K562 (cell line): ENCODE measurements around the gene ZNF48. TPM values are rescaled to one million over a fixed set of nuclear protein-coding genes. Genes with fewer than 3 reads are reported as not detected.

Source experiments
- ATAC-seq: fragments of 200-7000 bp; cut with Tn5 transposase; 3 replicates; pipeline ENCODE4 v1.9.1; 2020; ENCODE audit warnings: moderate library complexity
- BruUV-seq: library from RNA; stranded (reverse); fragments of 400-500 nt; replicated peaks from 2 replicates; lab custom pipeline; 2021; lab: Mats Ljungman, UMichigan
- CTCF ChIA-PET: fragments of 300-600 bp; formaldehyde crosslinking; extraction: SDS; loops from one replicate; lab custom pipeline; 2021; ENCODE audit warnings: low intra/inter-chr PET ratio; lab: Yijun Ruan, JAX
- POLR2A ChIA-PET: fragments of 300-600, 350-650 bp; sonication (Branson Sonifier 250); formaldehyde crosslinking; extraction: SDS; loops from one replicate; lab custom pipeline; 2021; ENCODE audit warnings: antibody characterized with exemption, inconsistent platforms; lab: Yijun Ruan, JAX
- DNase-seq, 4 experiments: peaks; one replicate each; pipeline versions ENCODE4 v3.0.0 to v3.0.0-alpha.2; 2011 to 2018; ENCODE audit warnings: low spot score in 3 of 4, mixed read lengths in 3 of 4; ENCODE audit errors: extremely low read depth in 1 of 4
- FAIRE-seq: peaks from 2 replicates; lab custom pipeline; 2011; peaks lifted over from hg19 to GRCh38; lab: Jason Lieb, UNC
- H2AFZ ChIP-seq: 2 replicates; pipeline ENCODE4 v1.6.0; 2011; ENCODE audit warnings: low read depth, low read length, control low read depth, inconsistent platforms
- H3K27ac ChIP-seq: fragments of 200-600 bp; 3 replicates; pipeline ENCODE4 v1.8.0; 2011; ENCODE audit warnings: low read depth, mild to moderate bottlenecking, control low read depth, inconsistent platforms, low read length, moderate library complexity, mixed read lengths; ENCODE audit errors: extremely low read depth
- H3K27me3 ChIP-seq, 2 experiments: fragments of 300-600 bp in 1 of 2; 2 replicates in 1 of 2; 3 replicates in 1 of 2; pipeline versions ENCODE4 v1.6.0 to v1.8.0; 2011; ENCODE audit warnings: inconsistent platforms in 2 of 2, low read length in 2 of 2, mild to moderate bottlenecking in 1 of 2, mixed read lengths in 1 of 2, moderate library complexity in 1 of 2; ENCODE audit not compliant: control insufficient read depth in 2 of 2, insufficient read depth in 2 of 2
- H3K36me3 ChIP-seq: fragments of 300-600 bp; 3 replicates; pipeline ENCODE4 v1.8.0; 2011; ENCODE audit warnings: mild to moderate bottlenecking, low read length, inconsistent platforms; ENCODE audit not compliant: control insufficient read depth, insufficient read depth
- H3K4me1 ChIP-seq, 2 experiments: fragments of 200-600 bp in 1 of 2; replicated peaks in 1 of 2; 2 replicates in 1 of 2; 3 replicates in 1 of 2; pipeline versions ENCODE4 v1.5.1 to v1.8.0; 2011; ENCODE audit warnings: inconsistent platforms in 2 of 2, low read length in 2 of 2, mild to moderate bottlenecking in 1 of 2, mixed read lengths in 1 of 2, moderate library complexity in 1 of 2; ENCODE audit not compliant: control insufficient read depth in 2 of 2, insufficient read depth in 2 of 2
- H3K4me2 ChIP-seq: 2 replicates; pipeline ENCODE4 v1.6.1; 2011; ENCODE audit warnings: low read length, control low read depth, inconsistent platforms, mixed read lengths; ENCODE audit not compliant: insufficient read depth
- H3K4me3 ChIP-seq: fragments of 200-600 bp; sonication (generic), shearing (Covaris generic); 2 replicates; pipeline ENCODE4 v1.5.1; 2016; ENCODE audit warnings: control low read depth, inconsistent platforms
- H3K79me2 ChIP-seq: fragments of 200-600 bp; 3 replicates; pipeline ENCODE4 v1.8.0; 2011; ENCODE audit warnings: low read length, inconsistent platforms; ENCODE audit not compliant: control insufficient read depth, insufficient read depth
- H3K9ac ChIP-seq, 2 experiments: 2 replicates each; pipeline versions ENCODE4 v1.6.0 to v1.6.1; 2011; ENCODE audit warnings: low read depth in 2 of 2, low read length in 2 of 2, control low read depth in 1 of 2, inconsistent platforms in 1 of 2, mild to moderate bottlenecking in 1 of 2, mixed read lengths in 1 of 2; ENCODE audit not compliant: insufficient read depth in 1 of 2
- H3K9me1 ChIP-seq: one replicate; pipeline ENCODE4 v1.6.0; 2011; ENCODE audit warnings: inconsistent platforms, mild to moderate bottlenecking, low read length, moderate library complexity; ENCODE audit not compliant: control insufficient read depth, insufficient read depth
- H3K9me3 ChIP-seq: replicated peaks from 2 replicates; pipeline ENCODE4 v1.5.1; 2011; ENCODE audit warnings: low read depth, low read length, inconsistent platforms; ENCODE audit not compliant: control insufficient read depth, insufficient read depth
- H4K20me1 ChIP-seq: replicated peaks from 2 replicates; pipeline ENCODE4 v1.6.1; 2011; ENCODE audit warnings: low read length, inconsistent platforms, mixed read lengths; ENCODE audit not compliant: control insufficient read depth, insufficient read depth
- CEBPG ChIP-seq, 3 experiments: fragments of 200-800 bp in 1 of 3; sonication (Bioruptor generic) in 1 of 3; sonication (generic) in 1 of 3; formaldehyde crosslinking in 1 of 3; IDR thresholded peaks in 2 of 3; conservative IDR thresholded peaks in 1 of 3; 2 replicates each; pipeline versions ENCODE4 v1.6.1 to v1.8.0; 2016 to 2022; ENCODE audit warnings: missing compliant biosample characterization in 2 of 3, missing genetic modification characterization in 2 of 3, mild to moderate bottlenecking in 1 of 3, missing genetic modification reagents in 1 of 3
- CREM ChIP-seq: IDR thresholded peaks from 2 replicates; pipeline ENCODE4 v1.6.1; 2014; ENCODE audit warnings: antibody characterized with exemption, low read depth
- KDM4B ChIP-seq, 2 experiments: fragments of 450-650 bp in 1 of 2; sonication (generic) in 1 of 2; IDR thresholded peaks; 2 replicates each; pipeline ENCODE4 v1.6.1; 2016 to 2017; ENCODE audit warnings: borderline replicate concordance in 2 of 2, antibody characterized with exemption in 1 of 2, low read depth in 1 of 2, mild to moderate bottlenecking in 1 of 2
- KDM5B ChIP-seq: fragments of 200-600 bp; sonication (generic); IDR thresholded peaks from 2 replicates; pipeline ENCODE4 v1.6.1; 2012; ENCODE audit warnings: low read depth, mild to moderate bottlenecking, moderate library complexity, low read length, control low read depth, inconsistent platforms; ENCODE audit not compliant: insufficient replicate concordance
- POLR2G ChIP-seq: fragments of 200-400 bp; formaldehyde crosslinking; IDR thresholded peaks from 2 replicates; pipeline ENCODE4 v1.6.1; 2017; ENCODE audit warnings: low read depth, mild to moderate bottlenecking, antibody characterized with exemption, low read length, moderate library complexity
- RBFOX2 ChIP-seq: fragments of 200-400 bp; formaldehyde crosslinking; IDR thresholded peaks from 2 replicates; pipeline ENCODE4 v1.6.1; 2017; ENCODE audit warnings: low read depth, mild to moderate bottlenecking, low read length, moderate library complexity
- SAFB ChIP-seq: fragments of 200-400 bp; formaldehyde crosslinking; IDR thresholded peaks from 2 replicates; pipeline ENCODE4 v1.6.1; 2017; ENCODE audit warnings: low read depth, low read length, borderline replicate concordance
- SUPT5H ChIP-seq: fragments of 450-650 bp; IDR thresholded peaks from 2 replicates; pipeline ENCODE4 v1.6.1; 2016
- ZFX ChIP-seq: sonication (generic); formaldehyde crosslinking; IDR thresholded peaks from 2 replicates; pipeline ENCODE4 v1.8.0; 2022; ENCODE audit warnings: mild to moderate bottlenecking, missing genetic modification reagents, moderate library complexity
- ZNF282 ChIP-seq: sonication (generic); formaldehyde crosslinking; IDR thresholded peaks from 2 replicates; pipeline ENCODE4 v1.8.1; 2023; ENCODE audit warnings: missing genetic modification reagents
- WGBS: fragments of 100-300 bp; shearing (Covaris generic); methylation state at CpG from one replicate; pipeline ENCODE4 v1.1.6; 2016; ENCODE audit warnings: low coverage, mixed read lengths; ENCODE audit not compliant: insufficient coverage; ENCODE audit errors: missing lambda C conversion rate; 5-methylcytosine and 5-hydroxymethylcytosine counted together
- in situ Hi-C: fragments of 300-500 bp; cut with MboI; formaldehyde crosslinking; loops from 4 replicates; pipeline ENCODE4 v1.15.0; 2018; ENCODE audit warnings: inconsistent platforms, mixed read lengths
- intact Hi-C: fragments of 100-400 bp; cut with micrococcal nuclease; formaldehyde crosslinking; loops from 2 replicates; pipeline ENCODE4 v1.14.2; 2022
- polyA plus RNA-seq, 8 experiments: library from polyadenylated mRNA; depleted of rRNA in 4 of 8; stranded (reverse) in 5 of 8; unstranded in 3 of 8; fragments of >200 nt; fragmentation: Nextera tagmentation in 2 of 8; fragmentation: Illumina TruSeq in 1 of 8; extraction: Ambion mirVana in 2 of 8; extraction: Trizol in 1 of 8; gene quantifications; 2 replicates each; pipeline versions ENCODE4 v1.2.1 to v1.2.3, GENCODE V29; 2011 to 2014; ENCODE audit warnings: inconsistent platforms in 1 of 8, missing spikeins in 1 of 8
- total RNA-seq, 7 experiments: library from RNA; depleted of rRNA in 6 of 7; stranded (reverse); fragments of >200 nt in 6 of 7; fragmentation: Illumina TruSeq in 2 of 7; extraction: Trizol in 2 of 7; gene quantifications; 2 replicates each; pipeline versions ENCODE4 v1.2.1 to v1.2.3, GENCODE V29; 2011 to 2021; ENCODE audit warnings: low replicate concordance in 1 of 7
- TF ChIP-seq, protein P1 (sequence below), 2 experiments: fragments of 250-450 bp in 1 of 2; fragments of 450-650 bp in 1 of 2; sonication (Bioruptor Pico) in 1 of 2; IDR thresholded peaks; 2 replicates each; pipeline versions ENCODE4 v1.6.1 to v1.8.0; 2016 to 2021; ENCODE audit warnings: mild to moderate bottlenecking in 2 of 2, moderate library complexity in 2 of 2, missing compliant biosample characterization in 1 of 2, missing genetic modification characterization in 1 of 2

The ZNF48 gene
- total and polyA plus RNA-seq, 9 of the 15 experiments (the other 6 are each of a cell fraction or from before 2014, with no cell fraction given) = 0.38 to 11.6 (median 4.7) TPM

DNA sequence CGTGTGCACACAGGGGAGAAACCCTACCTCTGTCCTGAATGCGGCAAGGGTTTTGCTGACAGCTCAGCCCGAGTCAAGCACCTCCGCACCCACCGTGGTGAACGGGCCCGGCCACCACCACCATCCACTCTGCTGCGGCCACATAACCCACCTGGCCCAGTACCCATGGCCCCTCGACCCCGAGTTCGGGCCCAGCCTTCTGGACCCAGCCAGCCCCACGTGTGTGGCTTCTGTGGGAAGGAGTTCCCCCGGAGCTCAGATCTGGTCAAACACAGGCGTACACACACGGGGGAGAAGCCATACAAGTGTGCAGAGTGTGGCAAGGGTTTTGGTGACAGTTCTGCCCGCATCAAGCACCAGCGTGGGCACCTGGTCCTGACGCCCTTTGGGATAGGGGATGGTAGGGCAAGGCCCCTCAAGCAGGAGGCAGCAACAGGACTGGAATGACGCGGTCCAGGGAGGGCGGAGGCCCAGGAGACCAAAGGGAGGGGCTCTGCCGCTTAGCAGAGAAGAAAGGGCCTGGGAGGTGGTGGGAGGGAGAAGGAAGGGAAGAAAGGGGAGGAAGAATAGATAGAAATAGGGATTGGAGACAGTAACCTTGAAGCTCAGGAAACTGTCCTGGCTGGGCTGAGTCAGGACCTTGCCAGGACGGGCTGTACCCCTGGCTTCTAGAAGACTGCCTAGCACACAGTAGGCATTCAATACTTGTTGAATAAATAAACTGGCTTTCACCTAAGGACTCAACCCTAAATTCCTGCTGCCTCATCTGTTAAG, 3.6 kb downstream of the ZNF48 start:
- peak overlapping the region in 1 of 2 experiments; percentile 61; a peak in 1 of 4 replicates for H3K9ac ChIP-seq
- ChIA-PET CTCF (no interaction called here), POLR2A (interaction anchor here (0.6 to 1.0 kb wide), 3 partner anchors 16 to 759 kb away, joined by 3 read pairs; no protein-coding TSS in a partner anchor)
- no peaks in the 10 kb centered on the region for H3K9me3 ChIP-seq
- H3K4me1 ChIP-seq = peaks cover 33 to 64% of the 10 kb centered on the region in 2 experiments
- H3K4me2 ChIP-seq = no peak overlapping the region
- TF ChIP-seq POLR2G = peak; percentile 47
- TF ChIP-seq SUPT5H = 0 out of 2 replicates have a peak, but pooled peaks have one; percentile 15
- no peak for TF ChIP-seq KDM4B (IDR thresholded peaks at IDR 0.05; ENCODE audit: borderline replicate concordance in 2 of 2, low read depth in 1 of 2)
- TF ChIP-seq ZNF282 (CRISPR knock-in tag) = no peak
- peak; percentile 48 for TF ChIP-seq RBFOX2
- TF ChIP-seq KDM5B = peak; percentile 13
- TF ChIP-seq ZFX (CRISPR knock-in tag) = peak; percentile 25; the same call in 1 of the 2 replicates
- TF ChIP-seq SAFB = no peak
- TF ChIP-seq, protein P1, sequence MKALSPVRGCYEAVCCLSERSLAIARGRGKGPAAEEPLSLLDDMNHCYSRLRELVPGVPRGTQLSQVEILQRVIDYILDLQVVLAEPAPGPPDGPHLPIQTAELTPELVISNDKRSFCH (CRISPR knock-in tag; IDR thresholded peaks at IDR 0.05) = no peak
- TF ChIP-seq, protein P1 (tag; IDR thresholded peaks at IDR 0.05) = no peak
- TF ChIP-seq CEBPG (CRISPR knock-in tag; IDR thresholded peaks at IDR 0.05) = no peak
- TF ChIP-seq CEBPG (tag; conservative IDR thresholded peaks at IDR 0.05 in 1 of 2, IDR thresholded peaks at IDR 0.05 in 1 of 2) = no peak
- TF ChIP-seq CREM = 0 out of 2 replicates have a peak, but pooled peaks have one; percentile 8
- peaks cover 21% of the 10 kb centered on the region; the same call in 2 of the 3 replicates for H3K36me3 ChIP-seq
- no peaks in the 10 kb centered on the region for H3K9me1 ChIP-seq
- no peak for DNase-seq
- H2AFZ ChIP-seq = no peak overlapping the region
- FAIRE-seq = no peak
- H3K27ac ChIP-seq = no peak overlapping the region
- H4K20me1 ChIP-seq = no peaks in the 10 kb centered on the region
- peaks cover 10% of the 10 kb centered on the region for H3K79me2 ChIP-seq
- intact Hi-C loops (no loop called here), in situ Hi-C loops (no loop called here)
- H3K4me3 ChIP-seq = no peak overlapping the region
- H3K27me3 ChIP-seq = no peaks in the 10 kb centered on the region
- BruUV-seq = no TSS peak
- no peak for ATAC-seq
- 80% methylated on average over 17 of the region's 23 CpGs for WGBS
